BLaER1 (cell line): ENCODE measurements around the gene C1orf50.
"Not testable (repeated sequence)": the region's sequence is repeated elsewhere in the genome, so short reads cannot be mapped to it uniquely, and the experiment has no call there.

Experiments used
- H3K27ac ChIP-seq: shearing (Covaris generic); formaldehyde crosslinking; 2 replicates; pipeline ENCODE4 v1.8.1; 2022
- H3K27me3 ChIP-seq: shearing (Covaris generic); formaldehyde crosslinking; 2 replicates; pipeline ENCODE4 v1.8.1; 2022
- H3K36me3 ChIP-seq: shearing (Covaris generic); formaldehyde crosslinking; 2 replicates; pipeline ENCODE4 v1.8.1; 2022
- H3K4me1 ChIP-seq: shearing (Covaris generic); formaldehyde crosslinking; 2 replicates; pipeline ENCODE4 v1.8.1; 2022
- H3K4me2 ChIP-seq: shearing (Covaris generic); formaldehyde crosslinking; 2 replicates; pipeline ENCODE4 v1.8.1; 2022
- H3K4me3 ChIP-seq: shearing (Covaris generic); formaldehyde crosslinking; 2 replicates; pipeline ENCODE4 v1.8.1; 2022
- H3K9ac ChIP-seq: shearing (Covaris generic); formaldehyde crosslinking; 2 replicates; pipeline ENCODE4 v1.8.1; 2022
- H3K9me3 ChIP-seq: shearing (Covaris generic); formaldehyde crosslinking; 2 replicates; pipeline ENCODE4 v1.8.1; 2022
- H4K20me1 ChIP-seq: shearing (Covaris generic); formaldehyde crosslinking; 2 replicates; pipeline ENCODE4 v1.8.1; 2022
- Cebpa-rat ChIP-seq: shearing (Covaris generic); IDR thresholded peaks from 2 replicates; pipeline ENCODE4 v1.8.1; 2022

The C1orf50 gene

DNA sequence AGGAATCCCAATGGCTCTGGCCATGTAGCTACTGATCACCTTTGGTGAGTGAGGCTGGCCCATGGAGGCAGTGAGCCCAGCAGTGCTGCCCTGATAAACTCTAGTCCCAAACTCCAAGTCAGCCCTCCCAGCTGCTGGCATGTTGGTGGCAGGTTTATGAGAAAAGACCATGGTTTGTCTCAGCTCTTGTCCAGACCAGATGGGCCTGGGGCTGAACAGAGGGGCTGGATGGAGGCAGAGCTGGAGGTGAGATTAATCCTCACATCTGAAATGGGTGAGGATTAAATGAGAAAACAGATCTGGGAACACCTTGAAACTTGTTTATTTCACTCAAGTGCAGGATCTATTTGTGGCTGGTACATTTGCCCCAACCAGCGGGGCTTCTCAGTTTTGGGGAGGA is 21.0 kb downstream of the C1orf50 start:
- Histone ChIP-seq H3K27ac (no peak overlapping the region), H3K36me3 (peaks cover 16% of the 10 kb centered on the region; the same call in 1 of the 2 replicates), H3K4me2 (no peak overlapping the region), H3K9ac (no peak overlapping the region), H4K20me1 (no peaks in the 10 kb centered on the region), H3K27me3 (no peaks in the 10 kb centered on the region), H3K4me3 (no peak overlapping the region), H3K4me1 (peaks cover 18% of the 10 kb centered on the region), H3K9me3 (no peaks in the 10 kb centered on the region)
- TF ChIP-seq Cebpa-rat, result no peak

GRCh38 chr1:42793824-42794223 is 26.8 kb downstream of the C1orf50 start:
- H4K20me1 ChIP-seq, result no peaks in the 10 kb centered on the region
- TF ChIP-seq Cebpa-rat, result no peak
- H3K27me3 ChIP-seq, result no peaks in the 10 kb centered on the region
- no peaks in the 10 kb centered on the region for H3K9me3 ChIP-seq
- no peaks in the 10 kb centered on the region for H3K36me3 ChIP-seq
- no peaks in the 10 kb centered on the region for H3K4me1 ChIP-seq
- no peak overlapping the region for H3K27ac ChIP-seq
- no peak overlapping the region for H3K9ac ChIP-seq
- H3K4me3 ChIP-seq, result no peak overlapping the region
- no peak overlapping the region for H3K4me2 ChIP-seq

DNA sequence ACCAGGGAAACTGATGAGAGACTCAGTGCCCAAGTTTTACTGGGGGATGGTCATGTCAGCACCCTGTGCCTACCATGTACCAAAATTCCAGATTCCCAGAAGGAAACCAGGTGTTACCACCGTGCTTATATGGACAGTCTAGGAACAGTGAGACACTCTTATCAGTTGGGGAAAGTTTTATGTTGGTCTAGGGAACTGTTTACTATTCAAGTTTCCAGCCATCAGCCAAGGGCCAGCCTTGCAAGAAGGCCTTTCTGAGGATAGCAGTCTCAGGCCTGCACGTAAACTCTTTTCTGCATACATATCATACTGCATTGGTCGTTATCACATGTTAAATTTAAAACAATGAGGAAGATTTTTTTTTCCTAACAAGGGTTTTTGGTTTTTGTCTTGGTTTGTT is 30.4 kb downstream of the C1orf50 start:
- H3K4me1 ChIP-seq, result no peaks in the 10 kb centered on the region
- no peaks in the 10 kb centered on the region for H3K36me3 ChIP-seq
- H3K9ac ChIP-seq, result no peak overlapping the region
- H3K27ac ChIP-seq, result no peak overlapping the region
- no peaks in the 10 kb centered on the region for H3K27me3 ChIP-seq
- H3K4me2 ChIP-seq, result no peak overlapping the region
- no peaks in the 10 kb centered on the region for H4K20me1 ChIP-seq
- no peak for TF ChIP-seq Cebpa-rat
- no peaks in the 10 kb centered on the region for H3K9me3 ChIP-seq
- no peak overlapping the region for H3K4me3 ChIP-seq

- TF ChIP-seq Cebpa-rat, result no peak
- H4K20me1 ChIP-seq, result no peaks in the 10 kb centered on the region
Measured at GRCh38 chr1:42797979-42798378, 30.9 kb downstream of the C1orf50 start.

DNA sequence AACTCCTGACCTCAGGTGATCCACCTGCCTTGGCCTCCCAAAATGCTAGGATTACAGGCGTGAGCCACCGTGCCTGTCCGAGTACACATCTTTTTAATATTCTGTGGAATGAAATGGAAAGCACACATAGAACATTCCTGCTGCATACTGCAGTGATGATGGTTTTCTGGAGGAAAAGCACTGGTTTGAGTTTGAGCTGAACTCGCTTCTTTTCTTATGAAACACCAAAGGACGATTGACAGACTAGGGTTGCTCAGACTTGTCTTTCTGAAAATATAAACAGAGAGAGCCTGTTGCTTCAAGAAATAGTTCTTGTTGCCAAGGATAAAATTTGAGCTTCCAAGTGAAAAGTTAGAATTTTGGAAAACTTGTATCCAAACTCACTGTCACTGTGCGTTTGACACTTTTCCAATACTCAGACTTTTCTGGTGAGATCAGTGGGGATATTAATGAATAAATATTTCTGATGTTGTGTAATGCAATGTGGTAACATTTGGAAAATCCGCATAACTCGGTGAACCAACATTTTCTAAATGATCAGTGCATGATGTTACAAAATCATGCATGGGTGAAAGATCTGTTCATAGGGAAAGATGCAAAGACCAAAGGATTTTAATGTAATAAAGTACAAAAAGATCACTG is 34.9 kb downstream of the C1orf50 start:
- H3K9ac ChIP-seq, result no peak overlapping the region
- peaks cover 24% of the 10 kb centered on the region for H3K9me3 ChIP-seq
- no peaks in the 10 kb centered on the region for H3K4me1 ChIP-seq
- H3K27ac ChIP-seq, result no peak overlapping the region
- no peaks in the 10 kb centered on the region for H3K27me3 ChIP-seq
- no peaks in the 10 kb centered on the region for H4K20me1 ChIP-seq
- H3K36me3 ChIP-seq, result peaks cover 24% of the 10 kb centered on the region
- H3K4me2 ChIP-seq, result no peak overlapping the region
- no peak overlapping the region for H3K4me3 ChIP-seq
- TF ChIP-seq Cebpa-rat, result no peak

More at GRCh38 chr1:42797979-42798378, 30.9 kb downstream of the C1orf50 start:
- Histone ChIP-seq H3K9ac (no peak overlapping the region), H3K9me3 (no peaks in the 10 kb centered on the region), H3K27me3 (no peaks in the 10 kb centered on the region), H3K36me3 (no peaks in the 10 kb centered on the region), H3K4me2 (no peak overlapping the region), H3K27ac (no peak overlapping the region), H3K4me3 (no peak overlapping the region), H3K4me1 (no peaks in the 10 kb centered on the region)

DNA sequence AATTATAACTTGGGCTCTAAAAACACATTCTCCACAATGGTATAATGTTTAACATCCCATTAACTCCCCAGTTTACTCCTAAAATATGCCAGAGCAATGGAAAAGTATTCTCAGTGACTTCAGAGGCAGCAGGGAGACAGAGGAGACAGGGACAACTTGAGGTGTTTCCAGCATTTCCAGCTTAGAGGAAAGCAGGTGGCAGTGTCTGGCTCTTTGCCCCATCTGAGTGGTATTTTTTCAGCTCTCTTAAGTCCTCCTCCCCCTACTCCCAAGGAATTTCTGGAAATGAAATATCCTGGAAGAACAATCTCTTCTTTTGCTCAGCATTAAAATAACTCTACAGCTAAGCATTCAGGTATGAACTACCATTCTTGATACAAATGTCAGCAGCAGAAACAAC is 39.1 kb downstream of the C1orf50 start:
- Histone ChIP-seq H3K4me2 (no peak overlapping the region), H3K9ac (no peak overlapping the region), H4K20me1 (no peaks in the 10 kb centered on the region), H3K36me3 (peaks cover 44% of the 10 kb centered on the region), H3K4me1 (no peaks in the 10 kb centered on the region), H3K4me3 (no peak overlapping the region), H3K27me3 (no peaks in the 10 kb centered on the region), H3K27ac (no peak overlapping the region), H3K9me3 (peaks cover 24% of the 10 kb centered on the region)
- TF ChIP-seq Cebpa-rat, result no peak

- H3K27me3 ChIP-seq, result no peaks in the 10 kb centered on the region
- no peak overlapping the region for H3K9ac ChIP-seq
- H3K4me2 ChIP-seq, result no peak overlapping the region
- H4K20me1 ChIP-seq, result no peaks in the 10 kb centered on the region
- H3K27ac ChIP-seq, result no peak overlapping the region
- no peaks in the 10 kb centered on the region for H3K4me1 ChIP-seq
- no peak overlapping the region for H3K4me3 ChIP-seq
- H3K36me3 ChIP-seq, result peaks cover 46% of the 10 kb centered on the region
- peaks cover 24% of the 10 kb centered on the region for H3K9me3 ChIP-seq
- no peak for TF ChIP-seq Cebpa-rat
Measured at GRCh38 chr1:42806593-42806992, 39.5 kb downstream of the C1orf50 start.

- Histone ChIP-seq H3K4me1 (no peaks in the 10 kb centered on the region), H3K27ac (no peak overlapping the region), H3K36me3 (peaks cover 46% of the 10 kb centered on the region), H3K4me3 (no peak overlapping the region), H3K27me3 (no peaks in the 10 kb centered on the region), H4K20me1 (no peaks in the 10 kb centered on the region), H3K4me2 (no peak overlapping the region), H3K9ac (no peak overlapping the region), H3K9me3 (peaks cover 24% of the 10 kb centered on the region)
- no peak for TF ChIP-seq Cebpa-rat
Measured at GRCh38 chr1:42807056-42807668, 40.1 kb downstream of the C1orf50 start.

GRCh38 chr1:42814815-42815214 is 47.8 kb downstream of the C1orf50 start:
- H3K4me3 ChIP-seq, H3K9me3 ChIP-seq, H3K27me3 ChIP-seq, H4K20me1 ChIP-seq, H3K9ac ChIP-seq, H3K4me2 ChIP-seq, H3K27ac ChIP-seq: not testable (repeated sequence)
- Histone ChIP-seq H3K4me1 (peaks cover 19% of the 10 kb centered on the region), H3K36me3 (peaks cover 16% of the 10 kb centered on the region)

- peak overlapping the region; percentile 81 for H3K4me2 ChIP-seq
- no peaks in the 10 kb centered on the region for H3K27me3 ChIP-seq
- H3K4me3 ChIP-seq, result peak overlapping the region; percentile 69
- peaks cover 10% of the 10 kb centered on the region for H3K36me3 ChIP-seq
- peak overlapping the region; percentile 94 for H3K9ac ChIP-seq
- H4K20me1 ChIP-seq, result no peaks in the 10 kb centered on the region
- H3K9me3 ChIP-seq, result no peaks in the 10 kb centered on the region
- H3K4me1 ChIP-seq, result peaks cover 19% of the 10 kb centered on the region
- no peak for TF ChIP-seq Cebpa-rat
- peak overlapping the region; percentile 97; the same call in 1 of the 2 replicates for H3K27ac ChIP-seq
Measured at GRCh38 chr1:42815941-42816584, 49.0 kb downstream of the C1orf50 start.
